Caco-2 (cell line): Measurements from ENCODE around the gene ORAI2. TPM values are rescaled to one million over a fixed set of nuclear protein-coding genes. Genes with fewer than 3 reads are reported as not detected.

Source experiments
- BruUV-seq: library from RNA; stranded (reverse); fragments of 400-500 nt; replicated peaks from 2 replicates; lab custom pipeline; 2021; lab: Mats Ljungman, UMichigan
- CTCF ChIA-PET: fragments of 300-600 bp; sonication (Branson Sonifier 250); formaldehyde crosslinking; loops from one replicate; lab custom pipeline; 2022; ENCODE audit warnings: antibody characterized with exemption; lab: Charles Lee
- POLR2A ChIA-PET: fragments of 300-600 bp; sonication (Branson Sonifier 250); formaldehyde crosslinking; loops from one replicate; lab custom pipeline; 2022; ENCODE audit warnings: antibody characterized with exemption; lab: Charles Lee
- DNase-seq, 2 experiments: peaks; one replicate each; pipeline versions ENCODE4 v3.0.0 to v3.0.0-alpha.2; 2020 to 2022
- H3K27me3 ChIP-seq: replicated peaks from 2 replicates; pipeline ENCODE4 v1.6.0; 2011; ENCODE audit warnings: low read length; ENCODE audit not compliant: control insufficient read depth, insufficient read depth
- H3K36me3 ChIP-seq: 2 replicates; pipeline ENCODE4 v1.5.1; 2011; ENCODE audit warnings: low read length; ENCODE audit not compliant: control insufficient read depth, insufficient read depth
- H3K4me1 ChIP-seq: fragments of 250-450 bp; sonication (Bioruptor Pico); 2 replicates; pipeline ENCODE4 v1.5.1; 2020; ENCODE audit warnings: mild to moderate bottlenecking
- H3K4me3 ChIP-seq: 2 replicates; pipeline ENCODE4 v1.5.1; 2011; ENCODE audit warnings: low read depth, mild to moderate bottlenecking, control low read depth, low read length
- H3K9me3 ChIP-seq: fragments of 250-450 bp; sonication (Bioruptor Pico); 2 replicates; pipeline ENCODE4 v1.5.1; 2020; ENCODE audit warnings: mild to moderate bottlenecking, moderate library complexity
- H3K27ac Mint-ChIP-seq: one replicate; pipeline ENCODE4 v1.8.0; 2022; ENCODE audit warnings: mixed read lengths; ENCODE audit not compliant: unreplicated experiment
- H3K27me3 Mint-ChIP-seq: one replicate; pipeline ENCODE4 v1.8.0; 2022; ENCODE audit warnings: mixed read lengths; ENCODE audit not compliant: insufficient read depth, unreplicated experiment
- H3K36me3 Mint-ChIP-seq: one replicate; pipeline ENCODE4 v1.8.0; 2022; ENCODE audit warnings: mild to moderate bottlenecking, mixed read lengths; ENCODE audit not compliant: insufficient read depth, unreplicated experiment
- H3K4me1 Mint-ChIP-seq: one replicate; pipeline ENCODE4 v1.8.0; 2022; ENCODE audit warnings: low read depth, mixed read lengths; ENCODE audit not compliant: unreplicated experiment
- H3K4me3 Mint-ChIP-seq: one replicate; pipeline ENCODE4 v1.8.0; 2022; ENCODE audit warnings: mild to moderate bottlenecking, moderate library complexity, mixed read lengths; ENCODE audit not compliant: unreplicated experiment
- H3K9me3 Mint-ChIP-seq: one replicate; pipeline ENCODE4 v1.8.0; 2022; ENCODE audit warnings: mixed read lengths; ENCODE audit not compliant: unreplicated experiment
- intact Hi-C: fragments of 100-400 bp; cut with micrococcal nuclease; formaldehyde crosslinking; loops from one replicate; pipeline ENCODE4 v1.10.0; 2022; ENCODE audit not compliant: unreplicated experiment
- total RNA-seq: library from RNA; stranded (reverse); gene quantifications from 2 replicates; pipeline ENCODE4 v1.2.3, GENCODE V29; 2022
- TF ChIP-seq, protein P1 (sequence below), 2 experiments: fragments of 200-600 bp in 1 of 2; IDR thresholded peaks; 1 replicate in 1 of 2; 2 replicates in 1 of 2; pipeline versions ENCODE4 v1.5.1 to v1.8.0; 2011 to 2022; ENCODE audit warnings: antibody characterized with exemption in 1 of 2, control low read depth in 1 of 2, inconsistent platforms in 1 of 2, low read depth in 1 of 2, low read length in 1 of 2, mild to moderate bottlenecking in 1 of 2, moderate library complexity in 1 of 2; ENCODE audit not compliant: insufficient read depth in 1 of 2, severe bottlenecking in 1 of 2, unreplicated experiment in 1 of 2

Gene ORAI2
- total RNA-seq, 1 experiment from 2014 or later: 20.2 TPM

DNA sequence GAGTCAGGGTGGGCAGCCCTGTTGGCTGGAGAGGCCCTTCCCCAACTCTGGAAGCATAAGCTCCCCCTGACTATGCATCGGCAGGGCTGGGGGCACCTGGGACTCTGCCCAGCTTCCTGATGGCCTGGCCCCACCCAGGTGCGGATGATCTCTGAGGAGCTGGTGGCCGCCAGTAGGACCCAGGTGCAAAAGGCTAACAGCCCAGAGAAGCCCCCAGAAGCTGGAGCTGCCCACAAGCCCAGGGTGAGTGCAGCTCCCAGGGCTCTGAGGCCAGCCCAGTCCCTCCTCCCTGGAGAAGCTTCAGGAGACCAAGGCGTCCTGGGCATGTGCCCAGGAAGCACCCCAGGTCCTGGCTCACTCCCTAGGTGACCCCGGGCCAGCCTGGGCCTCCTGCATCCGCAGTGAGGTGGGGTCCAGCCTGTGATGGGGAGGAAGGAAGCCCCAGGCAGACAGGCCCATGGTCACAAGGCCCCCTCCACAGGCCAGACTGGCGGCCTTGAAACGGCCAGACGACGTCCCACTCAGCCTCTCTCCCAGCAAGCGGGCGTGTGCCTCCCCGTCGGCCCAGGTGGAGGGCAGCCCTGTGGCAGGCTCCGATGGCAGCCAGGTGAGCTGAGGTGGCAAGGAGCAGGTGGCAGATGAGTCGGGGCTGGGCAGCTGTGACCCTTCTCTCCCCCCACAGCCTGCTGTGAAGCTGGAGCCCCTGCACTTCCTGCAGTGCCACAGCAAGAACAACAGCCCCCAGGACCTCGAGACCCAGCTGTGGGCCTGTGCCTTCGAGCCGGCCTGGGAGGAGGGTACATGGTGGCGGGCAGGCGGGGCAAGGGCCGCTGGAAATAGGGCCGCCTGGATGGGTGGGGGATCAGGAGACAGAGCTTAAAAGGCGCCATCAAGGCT, 34.5 kb downstream of the ORAI2 start:
- CTCF ChIA-PET: interaction anchor here (0.6 to 1.0 kb wide), 2 partner anchors 177 to 477 kb away, joined by 3 read pairs; no protein-coding TSS in a partner anchor
- TF ChIP-seq, protein P1, sequence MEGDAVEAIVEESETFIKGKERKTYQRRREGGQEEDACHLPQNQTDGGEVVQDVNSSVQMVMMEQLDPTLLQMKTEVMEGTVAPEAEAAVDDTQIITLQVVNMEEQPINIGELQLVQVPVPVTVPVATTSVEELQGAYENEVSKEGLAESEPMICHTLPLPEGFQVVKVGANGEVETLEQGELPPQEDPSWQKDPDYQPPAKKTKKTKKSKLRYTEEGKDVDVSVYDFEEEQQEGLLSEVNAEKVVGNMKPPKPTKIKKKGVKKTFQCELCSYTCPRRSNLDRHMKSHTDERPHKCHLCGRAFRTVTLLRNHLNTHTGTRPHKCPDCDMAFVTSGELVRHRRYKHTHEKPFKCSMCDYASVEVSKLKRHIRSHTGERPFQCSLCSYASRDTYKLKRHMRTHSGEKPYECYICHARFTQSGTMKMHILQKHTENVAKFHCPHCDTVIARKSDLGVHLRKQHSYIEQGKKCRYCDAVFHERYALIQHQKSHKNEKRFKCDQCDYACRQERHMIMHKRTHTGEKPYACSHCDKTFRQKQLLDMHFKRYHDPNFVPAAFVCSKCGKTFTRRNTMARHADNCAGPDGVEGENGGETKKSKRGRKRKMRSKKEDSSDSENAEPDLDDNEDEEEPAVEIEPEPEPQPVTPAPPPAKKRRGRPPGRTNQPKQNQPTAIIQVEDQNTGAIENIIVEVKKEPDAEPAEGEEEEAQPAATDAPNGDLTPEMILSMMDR (IDR thresholded peaks at IDR 0.05; ENCODE audit: insufficient read depth in 1 of 2, low read depth in 1 of 2, low read length in 1 of 2, severe bottlenecking in 1 of 2, unreplicated experiment in 1 of 2): no peak
- peaks cover 38% of the 10 kb centered on the region for H3K36me3 Mint-ChIP-seq
- no peaks in the 10 kb centered on the region for H3K9me3 Mint-ChIP-seq
- intact Hi-C loops: no loop called here
- no peak for DNase-seq
- Histone ChIP-seq H3K9me3 (no peaks in the 10 kb centered on the region), H3K27me3 (no peaks in the 10 kb centered on the region), H3K4me1 (peaks cover 5% of the 10 kb centered on the region; the same call in 1 of the 2 replicates), H3K4me3 (no peak overlapping the region), H3K36me3 (no peaks in the 10 kb centered on the region; the same call in 1 of the 2 replicates)
- no TSS peak for BruUV-seq
- peaks cover 8% of the 10 kb centered on the region for H3K4me1 Mint-ChIP-seq
- no peak overlapping the region for H3K4me3 Mint-ChIP-seq
- no peak overlapping the region for H3K27ac Mint-ChIP-seq
- H3K27me3 Mint-ChIP-seq: no peaks in the 10 kb centered on the region
- POLR2A ChIA-PET: no interaction called here

DNA sequence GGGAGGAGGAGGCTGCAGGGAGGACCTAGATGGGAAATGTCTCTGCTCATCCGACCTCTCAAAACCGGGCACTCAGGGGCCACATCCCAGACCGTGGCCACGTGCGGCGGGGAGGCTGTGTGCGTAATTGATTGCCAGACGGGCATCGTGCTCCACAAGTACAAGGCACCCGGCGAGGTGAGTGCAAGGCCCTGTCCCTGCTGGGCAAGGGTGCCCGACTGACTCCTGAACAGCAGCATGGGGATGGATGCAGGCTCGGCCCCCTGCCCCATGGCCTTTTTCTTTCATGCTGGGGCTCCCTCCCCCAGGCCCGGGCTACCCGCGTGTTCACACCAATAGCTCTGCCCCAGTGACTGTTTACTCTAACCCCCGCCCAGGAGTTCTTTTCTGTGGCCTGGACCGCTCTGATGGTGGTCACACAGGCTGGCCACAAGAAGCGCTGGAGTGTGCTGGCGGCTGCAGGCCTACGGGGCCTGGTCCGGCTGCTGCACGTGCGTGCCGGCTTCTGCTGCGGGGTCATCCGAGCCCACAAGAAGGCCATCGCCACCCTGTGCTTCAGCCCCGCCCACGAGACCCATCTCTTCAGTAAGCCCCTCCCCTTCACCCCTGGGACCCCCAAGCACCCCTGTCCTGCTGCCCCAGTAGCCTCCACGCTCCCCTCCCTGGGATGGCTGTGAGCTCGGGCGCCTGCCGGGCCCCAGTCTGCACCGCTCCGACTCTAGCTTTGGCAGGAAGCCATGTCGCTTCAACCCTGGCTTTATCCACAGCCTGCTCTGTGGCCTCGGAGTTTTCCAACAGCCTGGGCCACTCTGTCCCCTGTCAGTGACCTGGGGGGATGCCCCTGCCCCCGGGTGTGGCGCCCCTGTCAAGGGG, 35.3 kb downstream of the ORAI2 start:
- peak in 1 of 2 experiments; percentile 33 for DNase-seq
- CTCF ChIA-PET: no interaction called here
- H3K4me3 Mint-ChIP-seq: no peak overlapping the region
- H3K4me1 Mint-ChIP-seq: peaks cover 6% of the 10 kb centered on the region
- TF ChIP-seq, protein P1 (IDR thresholded peaks at IDR 0.05; ENCODE audit: insufficient read depth in 1 of 2, low read depth in 1 of 2, low read length in 1 of 2, severe bottlenecking in 1 of 2, unreplicated experiment in 1 of 2): no peak
- no TSS peak for BruUV-seq
- peaks cover 5% of the 10 kb centered on the region; the same call in 1 of the 2 replicates for H3K4me1 ChIP-seq
- POLR2A ChIA-PET: no interaction called here
- H3K27me3 ChIP-seq: no peaks in the 10 kb centered on the region
- H3K27me3 Mint-ChIP-seq: no peaks in the 10 kb centered on the region
- intact Hi-C loops: no loop called here
- H3K9me3 Mint-ChIP-seq: no peaks in the 10 kb centered on the region
- no peak overlapping the region for H3K27ac Mint-ChIP-seq
- H3K4me3 ChIP-seq: no peak overlapping the region
- H3K36me3 Mint-ChIP-seq: peaks cover 45% of the 10 kb centered on the region
- no peaks in the 10 kb centered on the region for H3K9me3 ChIP-seq
- H3K36me3 ChIP-seq: no peaks in the 10 kb centered on the region; the same call in 1 of the 2 replicates

DNA sequence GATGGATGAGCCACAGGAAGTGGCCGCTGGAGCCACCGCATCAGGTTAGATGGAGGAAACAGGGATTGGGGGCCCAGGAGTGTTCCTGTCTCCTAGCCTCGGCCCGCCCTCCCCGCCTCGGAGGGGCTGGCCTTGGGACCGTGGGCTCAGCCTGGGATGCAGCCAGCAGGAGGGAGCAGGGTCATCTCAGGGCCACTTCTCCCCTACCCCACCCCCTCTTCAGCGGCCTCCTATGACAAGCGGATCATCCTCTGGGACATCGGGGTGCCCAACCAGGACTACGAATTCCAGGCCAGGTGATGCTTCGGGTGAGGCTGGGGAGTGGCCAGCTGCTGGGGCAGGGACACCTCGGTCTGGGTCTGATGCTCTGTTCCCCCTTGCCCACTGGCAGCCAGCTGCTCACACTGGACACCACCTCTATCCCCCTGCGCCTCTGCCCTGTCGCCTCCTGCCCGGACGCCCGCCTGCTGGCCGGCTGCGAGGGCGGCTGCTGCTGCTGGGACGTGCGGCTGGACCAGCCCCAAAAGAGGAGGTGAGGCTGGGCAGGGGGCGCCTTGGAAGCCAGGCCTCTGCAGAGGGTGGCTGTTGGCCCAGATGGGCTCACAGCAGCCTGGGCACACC, 36.1 kb downstream of the ORAI2 start:
- POLR2A ChIA-PET: no interaction called here
- H3K4me1 ChIP-seq: peaks cover 5% of the 10 kb centered on the region; the same call in 1 of the 2 replicates
- peak in 1 of 2 experiments; percentile 28 for DNase-seq
- Mint-ChIP-seq H3K4me1 (no peaks in the 10 kb centered on the region), H3K9me3 (no peaks in the 10 kb centered on the region), H3K27ac (no peak overlapping the region), H3K4me3 (no peak overlapping the region), H3K36me3 (peaks cover 45% of the 10 kb centered on the region), H3K27me3 (no peaks in the 10 kb centered on the region)
- no peaks in the 10 kb centered on the region for H3K9me3 ChIP-seq
- TF ChIP-seq, protein P1 (IDR thresholded peaks at IDR 0.05; ENCODE audit: insufficient read depth in 1 of 2, low read depth in 1 of 2, low read length in 1 of 2, severe bottlenecking in 1 of 2, unreplicated experiment in 1 of 2): no peak
- intact Hi-C loops: no loop called here
- CTCF ChIA-PET: no interaction called here
- H3K4me3 ChIP-seq: no peak overlapping the region
- no peaks in the 10 kb centered on the region for H3K27me3 ChIP-seq
- BruUV-seq: no TSS peak
- no peaks in the 10 kb centered on the region; the same call in 1 of the 2 replicates for H3K36me3 ChIP-seq
